Stimulated activated CD4-positive, alpha-beta T cell treated with anti-CD3 and anti-CD28 coated beads, Interleukin-1b, Interleukin-23, amount 100 ng/mL, for 4 hours (primary cell): Measurements from ENCODE around the gene CYP1A1.

Experiments used
- DNase-seq, 2 donors: peaks; one replicate each; pipeline ENCODE4 v3.0.0-alpha.2; 2020; ENCODE audit warnings: low read depth in 2 of 2

The CYP1A1 gene

GRCh38 chr15:74692327-74692726 lies 33.0 kb downstream of the CYP1A1 start:
- no peak for DNase-seq

- DNase-seq = no peak
Observed at GRCh38 chr15:74683758-74684157, 41.6 kb downstream of the CYP1A1 start.

GRCh38 chr15:74682954-74683353 lies 42.4 kb downstream of the CYP1A1 start:
- DNase-seq = no peak

- no peak for DNase-seq
Observed at GRCh38 chr15:74680456-74680855, 44.9 kb downstream of the CYP1A1 start.

- no peak for DNase-seq
Observed at GRCh38 chr15:74676801-74677200, 48.5 kb downstream of the CYP1A1 start.

GRCh38 chr15:74674161-74674560 lies 51.2 kb downstream of the CYP1A1 start:
- no peak for DNase-seq

GRCh38 chr15:74669627-74670026 lies 55.7 kb downstream of the CYP1A1 start:
- no peak for DNase-seq
